Measurements from ENCODE around the gene ABTB2.

- TF ChIP-seq POLR2A (IDR thresholded peaks at IDR 0.05; ENCODE audit: low read length) (no peak), GATA1 (IDR thresholded peaks at IDR 0.05; ENCODE audit: low read depth, low read length) (no peak)
Observed at GRCh38 chr11:34239465-34240149, 118.2 kb downstream of the ABTB2 start.
